HUDEP-2 (cell line): Measurements from ENCODE around the gene MRC1.

Experiments
- DNase-seq, 76 experiments: peaks; one replicate each; lab custom pipeline; 2025; ENCODE audit not compliant: unreplicated experiment in 76 of 76; lab: John Stamatoyannopoulos, UW

The MRC1 gene

GRCh38 chr10:17838080-17838648, 29.0 kb downstream of the MRC1 start:
- DNase-seq, result no peak

DNA sequence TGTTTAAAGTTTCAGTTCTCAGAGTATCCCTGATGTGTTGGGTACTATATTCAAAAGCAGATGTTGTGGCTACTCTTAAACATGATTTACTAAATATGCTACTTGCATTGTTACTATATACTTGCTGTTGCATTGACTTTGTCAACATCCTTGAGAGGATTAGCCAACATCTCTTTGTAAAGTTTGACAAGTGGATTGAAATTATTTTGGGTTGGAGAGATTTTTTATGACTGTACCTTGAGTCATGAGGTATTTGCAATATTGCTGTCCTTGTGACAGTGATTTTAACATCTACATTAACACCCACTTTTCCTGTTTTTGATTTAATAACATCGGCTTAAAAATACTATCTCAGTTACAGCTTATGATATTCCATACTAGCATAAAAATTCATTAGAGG, 31.9 kb downstream of the MRC1 start:
- DNase-seq, result no peak

- DNase-seq, result no peak
Measured at GRCh38 chr10:17842641-17843040, 33.5 kb downstream of the MRC1 start.

DNA sequence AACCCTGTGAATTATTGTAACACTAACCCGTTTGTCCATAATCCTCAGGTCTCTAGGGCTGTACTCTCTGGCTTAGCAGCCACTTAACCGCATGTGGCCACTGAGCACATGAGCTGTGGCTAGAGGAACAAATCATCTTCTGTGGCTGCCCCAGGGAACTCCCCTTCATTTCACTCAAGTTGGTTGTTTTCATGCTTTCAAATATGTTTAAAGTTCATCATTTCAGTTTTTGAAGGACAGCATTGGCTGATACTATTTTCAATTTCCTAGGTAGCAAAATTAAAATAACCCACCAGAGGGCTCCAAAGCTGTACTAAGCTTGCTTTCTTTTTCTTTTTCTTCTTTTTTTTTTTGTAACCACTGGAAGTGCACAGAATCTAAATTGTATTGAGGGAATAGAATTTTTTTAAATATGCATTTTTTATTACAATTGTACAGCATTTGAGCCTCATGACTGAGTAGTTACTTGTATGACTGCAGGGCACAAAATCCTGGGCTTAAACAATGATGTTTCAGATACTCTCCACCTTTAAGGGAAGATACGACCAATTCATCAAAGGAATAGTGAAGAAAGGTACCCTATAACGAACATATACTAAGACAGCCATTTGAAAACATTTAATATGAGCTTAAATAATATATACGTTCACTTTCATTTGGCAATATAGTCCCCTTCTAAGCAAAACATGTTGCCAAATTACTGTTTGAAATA, 38.6 kb downstream of the MRC1 start:
- DNase-seq, result no peak

- DNase-seq, result no peak
Measured at GRCh38 chr10:17848646-17849045, 39.5 kb downstream of the MRC1 start.

DNA sequence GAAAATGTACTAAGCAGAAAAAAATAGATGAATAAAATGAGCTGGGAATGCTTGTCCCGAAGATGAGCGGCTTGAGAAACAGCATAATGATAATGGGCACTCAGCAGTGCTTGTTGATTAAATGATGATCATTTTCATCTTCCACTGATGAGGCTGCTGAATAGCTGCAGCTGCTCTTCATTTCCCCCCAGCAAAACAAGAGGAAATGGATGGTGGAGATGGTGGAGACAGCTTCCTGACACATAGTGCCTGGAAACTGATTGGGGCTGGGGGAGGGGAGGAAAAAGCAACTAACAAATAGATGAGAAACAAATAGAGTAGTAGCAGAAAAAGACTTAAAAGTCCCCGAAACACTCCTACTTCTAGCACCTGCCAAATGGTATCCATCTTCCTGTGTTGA, 41.4 kb downstream of the MRC1 start:
- DNase-seq, result no peak

- peak in 3 of 76 experiments; percentile 4 to 12 (median 12) for DNase-seq
Measured at GRCh38 chr10:17851611-17852010, 42.5 kb downstream of the MRC1 start.

GRCh38 chr10:17854044-17854652, 45.0 kb downstream of the MRC1 start:
- DNase-seq, result no peak

GRCh38 chr10:17857040-17857439, 47.9 kb downstream of the MRC1 start:
- DNase-seq, result no peak

- DNase-seq, result no peak
Measured at GRCh38 chr10:17859492-17860156, 50.5 kb downstream of the MRC1 start.

DNA sequence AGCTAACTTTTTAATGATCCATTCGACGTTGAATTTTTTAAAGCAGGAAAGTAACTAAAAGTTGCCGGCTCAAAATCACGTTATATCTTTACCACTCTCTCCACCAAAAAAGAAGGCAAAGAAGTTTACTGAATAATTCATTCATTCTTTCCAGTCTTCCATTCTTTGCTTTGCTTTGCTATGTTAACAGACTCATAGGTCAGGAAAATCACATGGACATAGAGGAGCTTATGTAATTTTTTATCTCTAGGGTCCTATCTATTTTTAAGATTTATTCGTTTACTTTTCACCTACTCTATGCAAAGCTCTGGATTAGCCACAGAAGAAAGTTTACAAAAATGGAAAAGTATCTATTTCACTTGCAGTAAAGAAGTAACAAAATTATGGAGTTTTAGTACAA, 52.6 kb downstream of the MRC1 start:
- DNase-seq, result no peak

- no peak for DNase-seq
Measured at GRCh38 chr10:17865351-17865750, 56.2 kb downstream of the MRC1 start.

DNA sequence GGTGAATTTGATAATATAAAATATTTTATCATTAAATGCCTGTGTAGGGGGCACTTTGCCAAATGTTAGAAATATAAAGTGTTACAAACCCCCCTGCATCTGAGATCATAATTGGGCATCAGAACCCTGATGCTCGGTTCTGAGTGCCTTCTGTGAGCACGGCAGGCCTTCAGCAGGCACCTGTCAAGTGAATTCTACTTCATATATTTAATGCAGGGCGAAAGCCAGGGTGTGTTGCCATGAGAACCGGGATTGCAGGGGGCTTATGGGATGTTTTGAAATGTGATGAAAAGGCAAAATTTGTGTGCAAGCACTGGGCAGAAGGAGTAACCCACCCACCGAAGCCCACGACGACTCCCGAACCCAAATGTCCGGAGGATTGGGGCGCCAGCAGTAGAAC, 57.2 kb downstream of the MRC1 start:
- no peak for DNase-seq

DNA sequence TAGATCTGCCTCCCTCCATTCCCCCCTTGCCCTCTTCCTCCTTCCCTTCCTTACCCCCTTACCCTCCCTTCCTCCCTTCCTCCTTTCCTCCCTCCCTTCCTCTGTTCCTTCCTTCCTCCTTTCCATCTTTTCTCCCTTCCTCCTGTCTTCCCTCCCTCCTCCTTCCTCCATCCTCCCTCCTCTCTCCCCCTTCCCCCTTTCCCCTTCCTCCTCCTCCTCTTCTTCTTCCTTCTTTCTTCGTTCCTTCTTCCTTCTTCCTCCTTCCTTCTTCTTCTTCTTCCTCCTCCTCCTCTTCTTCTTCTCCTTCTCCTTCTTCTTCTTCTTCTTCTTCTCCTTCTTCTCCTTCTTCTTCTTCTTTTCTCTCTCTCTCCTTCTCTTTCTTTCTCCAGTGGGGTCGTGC, 57.9 kb downstream of the MRC1 start:
- DNase-seq, result no peak

DNA sequence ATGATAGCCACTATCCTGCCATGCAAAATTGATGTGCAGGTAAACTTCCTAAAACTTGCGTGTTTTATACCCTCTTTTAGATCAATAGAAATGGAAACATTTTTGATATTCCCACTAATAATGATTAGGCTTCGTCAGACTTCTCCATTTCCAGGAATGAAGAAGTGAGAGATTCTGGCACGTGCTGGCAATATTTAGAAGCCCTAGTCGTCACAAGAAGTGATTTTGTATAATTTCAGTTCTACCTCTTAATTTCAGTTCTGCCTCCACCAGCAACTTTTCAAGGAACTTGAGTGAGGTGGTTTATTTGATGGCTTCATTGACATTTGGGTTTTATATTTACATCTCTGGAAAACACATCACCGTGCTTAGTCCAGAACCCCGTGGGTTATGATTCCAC, 61.9 kb downstream of the MRC1 start:
- DNase-seq, result no peak

GRCh38 chr10:17872191-17873091, 63.3 kb downstream of the MRC1 start:
- peak in 13 of 76 experiments; percentile 1 to 21 (median 8) for DNase-seq

- no peak for DNase-seq
Measured at GRCh38 chr10:17873946-17874345, 64.8 kb downstream of the MRC1 start.

- no peak for DNase-seq
Measured at GRCh38 chr10:17877121-17877520, 68.0 kb downstream of the MRC1 start.

GRCh38 chr10:17878896-17879295, 69.7 kb downstream of the MRC1 start:
- DNase-seq, result no peak

DNA sequence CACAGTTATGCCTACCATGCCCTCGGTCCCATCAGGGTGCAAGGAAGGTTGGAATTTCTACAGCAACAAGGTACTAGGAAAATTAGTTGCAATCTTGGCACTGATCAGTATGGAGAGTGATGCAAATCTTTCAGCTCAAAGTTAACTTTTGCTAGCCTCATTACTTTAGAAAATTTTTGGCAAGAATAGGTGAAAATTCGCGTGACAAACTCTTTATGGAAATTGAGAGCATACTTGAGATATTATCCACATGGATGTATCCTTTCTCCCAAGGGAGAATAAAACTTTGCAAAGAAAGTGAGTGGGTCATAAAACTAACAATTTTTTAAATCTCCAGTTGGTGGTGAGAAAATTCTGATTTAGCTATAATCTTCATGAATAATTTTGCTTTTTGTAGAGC, 71.5 kb downstream of the MRC1 start:
- DNase-seq, result no peak

- no peak for DNase-seq
Measured at GRCh38 chr10:17882557-17882956, 73.4 kb downstream of the MRC1 start.
